ENCODE data around the gene FHDC1. TPM values are rescaled to one million over a fixed set of nuclear protein-coding genes. Genes with fewer than 3 reads are reported as not detected.

FHDC1 gene
- total RNA-seq, 1 experiment from 2014 or later: 0.21 TPM

- no peak overlapping the region for H3K4me3 ChIP-seq (ENCODE audit: low read depth in 2 of 2, low read length in 2 of 2)
- no peaks in the 10 kb centered on the region for H3K27me3 ChIP-seq (ENCODE audit: control insufficient read depth, insufficient read depth, low read length)
- ChIA-PET POLR2A (no interaction called here), CTCF (no interaction called here)
- H3K9me3 ChIP-seq (ENCODE audit: control insufficient read depth, insufficient read depth, low read depth, low read length): no peaks in the 10 kb centered on the region
- no peaks in the 10 kb centered on the region for H3K36me3 ChIP-seq (ENCODE audit: control insufficient read depth, insufficient read depth, low read length)
- no peak overlapping the region for H3K27ac ChIP-seq (ENCODE audit: low read length)
- BruUV-seq (replicated peaks): no TSS peak
- no peak for ATAC-seq
- no peak for TF ChIP-seq CTCF (IDR thresholded peaks at IDR 0.05)
- TF ChIP-seq SIN3A (IDR thresholded peaks at IDR 0.05; ENCODE audit: borderline replicate concordance, insufficient read depth, low read depth, low read length): no peak
- no peak for TF ChIP-seq REST (IDR thresholded peaks at IDR 0.05; ENCODE audit: insufficient read depth in 1 of 2, low read depth in 2 of 2, low read length in 1 of 2)
- no peak for TF ChIP-seq POLR2AphosphoS5 (IDR thresholded peaks at IDR 0.05; ENCODE audit: low read depth, low read length)
- TF ChIP-seq TCF7L2 (IDR thresholded peaks at IDR 0.05; ENCODE audit: low read depth, low read length): no peak
- intact Hi-C loops (cut with micrococcal nuclease; ENCODE audit: unreplicated experiment): no loop called here
- no peaks in the 10 kb centered on the region for H3K4me1 ChIP-seq (ENCODE audit: control insufficient read depth, insufficient read depth, low read length)
- no peak for DNase-seq (ENCODE audit: low read depth, low spot score)
- in situ Hi-C loops (cut with HindIII; ENCODE audit: low pct_unique_long_range_greater_than_20kb, low sequenced_read_pairs): no loop called here
Measured at GRCh38 chr4:153025406-153025805, 89.3 kb downstream of the FHDC1 start.

GRCh38 chr4:153026591-153027346 lies 90.6 kb downstream of the FHDC1 start:
- intact Hi-C loops (cut with micrococcal nuclease; ENCODE audit: unreplicated experiment): no loop called here
- TF ChIP-seq REST (IDR thresholded peaks at IDR 0.05; ENCODE audit: insufficient read depth in 1 of 2, low read depth in 2 of 2, low read length in 1 of 2): no peak
- no peak for TF ChIP-seq CTCF (IDR thresholded peaks at IDR 0.05)
- TF ChIP-seq TCF7L2 (IDR thresholded peaks at IDR 0.05; ENCODE audit: low read depth, low read length): no peak
- no peak for TF ChIP-seq SIN3A (IDR thresholded peaks at IDR 0.05; ENCODE audit: borderline replicate concordance, insufficient read depth, low read depth, low read length)
- TF ChIP-seq POLR2AphosphoS5 (IDR thresholded peaks at IDR 0.05; ENCODE audit: low read depth, low read length): no peak
- no TSS peak for BruUV-seq (replicated peaks)

More at GRCh38 chr4:153026591-153027346, 90.6 kb downstream of the FHDC1 start:
- Histone ChIP-seq H3K27ac (ENCODE audit: low read length) (no peak overlapping the region), H3K9me3 (ENCODE audit: control insufficient read depth, insufficient read depth, low read depth, low read length) (no peaks in the 10 kb centered on the region), H3K27me3 (ENCODE audit: control insufficient read depth, insufficient read depth, low read length) (no peaks in the 10 kb centered on the region), H3K4me3 (ENCODE audit: low read depth in 2 of 2, low read length in 2 of 2) (no peak overlapping the region), H3K4me1 (ENCODE audit: control insufficient read depth, insufficient read depth, low read length) (no peaks in the 10 kb centered on the region), H3K36me3 (ENCODE audit: control insufficient read depth, insufficient read depth, low read length) (no peaks in the 10 kb centered on the region)
- DNase-seq (ENCODE audit: low read depth, low spot score) (no peak), ATAC-seq (no peak)
- CTCF ChIA-PET: no interaction called here
- POLR2A ChIA-PET: no interaction called here
- in situ Hi-C loops (cut with HindIII; ENCODE audit: low pct_unique_long_range_greater_than_20kb, low sequenced_read_pairs): no loop called here
